ENCODE measurements around the gene TMCO4. TPM values are rescaled to one million over a fixed set of nuclear protein-coding genes. Genes with fewer than 3 reads are reported as not detected.

TMCO4 gene
- total RNA-seq, 1 experiment from 2014 or later: 7.2 TPM

GRCh38 chr1:19644395-19644680 is 155.4 kb downstream of the TMCO4 start (continued):
- no peak for TF ChIP-seq RELA (CRISPR knock-in tag; IDR thresholded peaks at IDR 0.05; ENCODE audit: borderline replicate concordance)

GRCh38 chr1:19643602-19644394 is 155.9 kb downstream of the TMCO4 start, which contains the start of gene NBL1:
NBL1 (plus strand) TSS chr1:19644311; CDS start chr1:19655031, 10,720 bp downstream.
- ATAC-seq (peak; percentile 12), DNase-seq (ENCODE audit: low spot score) (no peak)
- Mint-ChIP-seq H3K9me3 (no peaks in the 10 kb centered on the region), H3K27ac (no peak within 1 kb of the TSS), H3K4me1 (peaks cover 25% of the 10 kb centered on the region), H3K27me3 (ENCODE audit: low read depth) (peaks cover 56% of the 10 kb centered on the region), H3K36me3 (no peaks in the 10 kb centered on the region), H3K4me3 (peak within 1 kb of the TSS; percentile 94)
- ChIA-PET POLR2A (no interaction called here), CTCF (interaction anchor here (0.9 to 4.0 kb wide), 7 partner anchors 10 to 270 kb away, joined by 3 to 15 read pairs (median 5); a partner anchor contains a TSS)
- TF ChIP-seq KAT7 (CRISPR knock-in tag; IDR thresholded peaks at IDR 0.05; ENCODE audit: borderline replicate concordance) (0 out of 2 replicates have a peak, but pooled peaks have one; percentile 15), JAZF1 (CRISPR knock-in tag; IDR thresholded peaks at IDR 0.05) (no peak), PRDM15 (CRISPR knock-in tag; IDR thresholded peaks at IDR 0.05) (0 out of 2 replicates have a peak, but pooled peaks have one; percentile 19)

GRCh38 chr1:19643121-19643520 is 156.6 kb downstream of the TMCO4 start:
- ATAC-seq: no peak
- H3K27ac Mint-ChIP-seq: no peak overlapping the region
- CTCF ChIA-PET: interaction anchor here (0.6 to 4.0 kb wide), 6 partner anchors 11 to 269 kb away, joined by 3 to 15 read pairs (median 4); a partner anchor contains a TSS
- peaks cover 56% of the 10 kb centered on the region for H3K27me3 Mint-ChIP-seq (ENCODE audit: low read depth)
- peak overlapping the region; percentile 74 for H3K4me3 Mint-ChIP-seq
- no peaks in the 10 kb centered on the region for H3K36me3 Mint-ChIP-seq
- TF ChIP-seq CTCF (IDR thresholded peaks at IDR 0.05): no peak
- no peak for TF ChIP-seq SP1 (CRISPR knock-in tag; conservative IDR thresholded peaks at IDR 0.05)
- TF ChIP-seq EMX1 (CRISPR knock-in tag; IDR thresholded peaks at IDR 0.05): no peak
- no peak for TF ChIP-seq NR3C1 (CRISPR knock-in tag; conservative IDR thresholded peaks at IDR 0.05; ENCODE audit: low read depth)
- TF ChIP-seq RORB (CRISPR knock-in tag; IDR thresholded peaks at IDR 0.05): no peak
- TF ChIP-seq ZNF317 (CRISPR knock-in tag; IDR thresholded peaks at IDR 0.05; ENCODE audit: borderline replicate concordance, low read depth): no peak
- TF ChIP-seq ZNF281 (CRISPR knock-in tag; IDR thresholded peaks at IDR 0.05): no peak
- TF ChIP-seq ZBTB21 (CRISPR knock-in tag; IDR thresholded peaks at IDR 0.05; ENCODE audit: borderline replicate concordance): no peak
- no peak for TF ChIP-seq ZNF416 (CRISPR knock-in tag; IDR thresholded peaks at IDR 0.05)
- TF ChIP-seq ARID4B (CRISPR knock-in tag; IDR thresholded peaks at IDR 0.05; ENCODE audit: borderline replicate concordance): no peak
- TF ChIP-seq MAX (CRISPR knock-in tag; IDR thresholded peaks at IDR 0.05): no peak
- no peak for TF ChIP-seq ZNF138 (CRISPR knock-in tag; conservative IDR thresholded peaks at IDR 0.05)
- POLR2A ChIA-PET: interaction anchor here (0.5 to 0.7 kb wide), 2 partner anchors 14 to 88 kb away, joined by 3 to 8 read pairs; no protein-coding TSS in a partner anchor
- no peak for DNase-seq (ENCODE audit: low spot score)
- no peaks in the 10 kb centered on the region for H3K9me3 Mint-ChIP-seq
- H3K4me1 Mint-ChIP-seq: peaks cover 25% of the 10 kb centered on the region
